Peyer's patch (tissue), 4 donors: ENCODE data around the gene CHMP2B. TPM values are rescaled to one million over a fixed set of nuclear protein-coding genes. Genes with fewer than 3 reads are reported as not detected.

Experiments
- DNase-seq, 3 donors: peaks; one replicate each; pipeline ENCODE4 v3.0.0-alpha.2; 2017 to 2019
- H3K27ac ChIP-seq, 4 donors: fragments of 200-600 bp; sonication (generic); one replicate each; pipeline ENCODE4 v1.5.1; 2016 to 2019
- H3K27me3 ChIP-seq, 2 donors: fragments of 200-600 bp; sonication (generic); one replicate each; pipeline ENCODE4 v1.5.1; 2019
- H3K36me3 ChIP-seq, 3 donors: fragments of 200-600 bp; sonication (generic); one replicate each; pipeline ENCODE4 v1.5.1; 2016 to 2019
- H3K4me1 ChIP-seq, 4 donors: fragments of 200-600 bp; sonication (generic); one replicate each; pipeline ENCODE4 v1.5.1; 2016 to 2019
- H3K4me3 ChIP-seq, 4 donors: fragments of 200-600 bp; sonication (generic); 1 replicate in 3 of 4; 2 replicates in 1 of 4; pipeline ENCODE4 v1.5.1; 2016 to 2019; ENCODE audit warnings: mild to moderate bottlenecking in 1 of 4
- H3K9me3 ChIP-seq, 4 donors: fragments of 200-600 bp; sonication (generic); one replicate each; pipeline ENCODE4 v1.5.1; 2016 to 2019; ENCODE audit warnings: mild to moderate bottlenecking in 1 of 4
- POLR2A ChIP-seq, 2 donors: fragments of 450-650 bp; IDR thresholded peaks; one replicate each; pipeline ENCODE4 v1.5.1; 2017; ENCODE audit warnings: antibody characterized with exemption in 2 of 2, mild to moderate bottlenecking in 2 of 2, moderate library complexity in 2 of 2
- total RNA-seq, 4 donors: library from RNA; depleted of rRNA; stranded (reverse); fragments of >200 nt; gene quantifications; one replicate each; pipeline ENCODE4 v1.1.0, GENCODE V29; 2016
- TF ChIP-seq, protein P1 (sequence below), 6 experiments: fragments of 450-650 bp in 4 of 6; fragments of 200-600 bp in 2 of 6; sonication (generic) in 1 of 6; IDR thresholded peaks; one replicate each; pipeline ENCODE4 v1.5.1; 2017 to 2019; ENCODE audit warnings: antibody characterized with exemption in 6 of 6, mild to moderate bottlenecking in 3 of 6, moderate library complexity in 1 of 6

CHMP2B gene
- total RNA-seq, 4 donors from 2014 or later = 27.1 to 60.6 (median 38.6) TPM

GRCh38 chr3:87191175-87191574 lies 35.9 kb upstream of the CHMP2B start:
- Histone ChIP-seq H3K4me1 (no peaks in the 10 kb centered on the region), H3K4me3 (no peak overlapping the region), H3K36me3 (no peaks in the 10 kb centered on the region), H3K9me3 (no peaks in the 10 kb centered on the region), H3K27me3 (no peaks in the 10 kb centered on the region), H3K27ac (no peak overlapping the region)
- no peak for DNase-seq
- TF ChIP-seq POLR2A (IDR thresholded peaks at IDR 0.05) = no peak
- TF ChIP-seq, protein P1, sequence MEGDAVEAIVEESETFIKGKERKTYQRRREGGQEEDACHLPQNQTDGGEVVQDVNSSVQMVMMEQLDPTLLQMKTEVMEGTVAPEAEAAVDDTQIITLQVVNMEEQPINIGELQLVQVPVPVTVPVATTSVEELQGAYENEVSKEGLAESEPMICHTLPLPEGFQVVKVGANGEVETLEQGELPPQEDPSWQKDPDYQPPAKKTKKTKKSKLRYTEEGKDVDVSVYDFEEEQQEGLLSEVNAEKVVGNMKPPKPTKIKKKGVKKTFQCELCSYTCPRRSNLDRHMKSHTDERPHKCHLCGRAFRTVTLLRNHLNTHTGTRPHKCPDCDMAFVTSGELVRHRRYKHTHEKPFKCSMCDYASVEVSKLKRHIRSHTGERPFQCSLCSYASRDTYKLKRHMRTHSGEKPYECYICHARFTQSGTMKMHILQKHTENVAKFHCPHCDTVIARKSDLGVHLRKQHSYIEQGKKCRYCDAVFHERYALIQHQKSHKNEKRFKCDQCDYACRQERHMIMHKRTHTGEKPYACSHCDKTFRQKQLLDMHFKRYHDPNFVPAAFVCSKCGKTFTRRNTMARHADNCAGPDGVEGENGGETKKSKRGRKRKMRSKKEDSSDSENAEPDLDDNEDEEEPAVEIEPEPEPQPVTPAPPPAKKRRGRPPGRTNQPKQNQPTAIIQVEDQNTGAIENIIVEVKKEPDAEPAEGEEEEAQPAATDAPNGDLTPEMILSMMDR (IDR thresholded peaks at IDR 0.05) = no peak

GRCh38 chr3:87191641-87192040 lies 35.5 kb upstream of the CHMP2B start:
- no peak overlapping the region for H3K27ac ChIP-seq
- H3K4me1 ChIP-seq = no peaks in the 10 kb centered on the region
- H3K4me3 ChIP-seq = no peak overlapping the region
- H3K36me3 ChIP-seq = no peaks in the 10 kb centered on the region
- DNase-seq = no peak
- no peaks in the 10 kb centered on the region for H3K27me3 ChIP-seq
- no peaks in the 10 kb centered on the region for H3K9me3 ChIP-seq
- TF ChIP-seq POLR2A (IDR thresholded peaks at IDR 0.05) = no peak
- TF ChIP-seq, protein P1 (IDR thresholded peaks at IDR 0.05) = no peak

- Histone ChIP-seq H3K27ac (peak overlapping the region in 1 of 4 donors; percentile 49), H3K4me3 (no peak overlapping the region), H3K4me1 (peaks cover 0 to 7% (median 0%) of the 10 kb centered on the region in 4 donors), H3K27me3 (no peaks in the 10 kb centered on the region), H3K36me3 (no peaks in the 10 kb centered on the region), H3K9me3 (no peaks in the 10 kb centered on the region)
- DNase-seq = no peak
- TF ChIP-seq, protein P1 (IDR thresholded peaks at IDR 0.05) = no peak
- TF ChIP-seq POLR2A (IDR thresholded peaks at IDR 0.05) = no peak
These were observed 30.2 kb upstream of the CHMP2B start for GRCh38 chr3:87196879-87197278.

DNA sequence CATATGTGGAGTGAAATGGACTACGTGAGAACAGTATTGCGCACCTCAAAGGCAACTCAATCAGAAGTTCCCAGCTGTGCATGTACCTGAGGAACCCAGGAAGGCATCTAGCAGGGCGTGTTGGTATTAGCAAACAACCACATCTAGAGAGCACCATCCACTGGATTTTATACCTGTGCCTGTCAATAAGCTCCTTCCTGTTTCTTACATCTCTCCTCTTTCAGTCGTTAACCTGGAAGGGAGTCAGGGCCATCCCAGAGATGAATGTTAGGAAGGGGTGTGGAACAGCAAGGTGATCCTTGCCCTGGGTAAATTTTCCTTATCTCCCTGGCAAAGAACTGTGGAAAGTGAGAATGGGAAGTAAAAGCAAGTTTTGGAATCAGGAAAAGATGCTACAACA lies 29.6 kb upstream of the CHMP2B start:
- no peak for TF ChIP-seq POLR2A (IDR thresholded peaks at IDR 0.05)
- TF ChIP-seq, protein P1 (IDR thresholded peaks at IDR 0.05) = no peak
- no peaks in the 10 kb centered on the region for H3K27me3 ChIP-seq
- H3K27ac ChIP-seq = no peak overlapping the region
- H3K36me3 ChIP-seq = no peaks in the 10 kb centered on the region
- no peak overlapping the region for H3K4me3 ChIP-seq
- H3K4me1 ChIP-seq = peaks cover 0 to 7% (median 0%) of the 10 kb centered on the region in 4 donors
- no peaks in the 10 kb centered on the region for H3K9me3 ChIP-seq
- DNase-seq = no peak

DNA sequence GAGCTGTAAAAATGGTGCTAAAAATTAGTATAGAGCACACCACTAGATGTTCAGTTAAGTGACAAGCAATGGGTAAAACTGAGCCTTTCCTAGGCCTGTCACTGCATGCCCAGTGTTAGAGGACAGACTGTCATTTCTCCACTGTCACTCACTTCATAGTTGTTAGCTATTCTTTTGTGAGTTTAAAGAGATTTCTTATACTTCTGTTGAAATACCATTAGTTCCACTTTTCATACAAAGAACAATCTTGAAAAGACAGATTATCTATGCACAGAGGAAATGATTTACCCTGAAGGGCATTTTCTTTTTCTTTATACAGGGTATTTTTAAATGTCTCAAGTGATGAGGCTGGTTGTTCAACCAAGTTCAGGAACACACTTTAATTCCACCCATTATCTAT lies 28.3 kb upstream of the CHMP2B start:
- Histone ChIP-seq H3K9me3 (no peaks in the 10 kb centered on the region), H3K27me3 (no peaks in the 10 kb centered on the region), H3K4me3 (no peak overlapping the region), H3K27ac (no peak overlapping the region), H3K36me3 (no peaks in the 10 kb centered on the region), H3K4me1 (peaks cover 0 to 7% (median 0%) of the 10 kb centered on the region in 4 donors)
- TF ChIP-seq POLR2A (IDR thresholded peaks at IDR 0.05) = no peak
- TF ChIP-seq, protein P1 (IDR thresholded peaks at IDR 0.05) = no peak
- DNase-seq = no peak

DNA sequence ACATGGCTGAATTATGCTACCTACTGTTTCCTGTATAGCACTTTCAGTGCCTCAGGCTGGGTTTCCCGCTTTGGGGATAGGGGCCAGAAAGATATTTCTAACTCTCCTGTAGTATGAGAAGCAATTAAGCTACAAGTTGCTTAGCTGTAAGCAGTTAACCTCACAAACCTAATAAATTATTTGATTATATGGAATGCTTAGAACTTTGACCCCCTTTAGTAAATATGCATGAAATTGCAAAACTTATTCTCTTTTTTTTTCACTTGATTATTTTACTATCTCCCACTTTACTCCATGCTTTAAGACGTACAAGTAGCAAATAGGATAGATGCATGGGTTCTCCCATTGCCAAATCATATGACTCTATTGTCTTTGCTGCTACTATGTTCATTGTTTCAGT lies 27.5 kb upstream of the CHMP2B start:
- Histone ChIP-seq H3K27me3 (no peaks in the 10 kb centered on the region), H3K4me3 (no peak overlapping the region), H3K9me3 (no peaks in the 10 kb centered on the region), H3K4me1 (peaks cover 0 to 7% (median 0%) of the 10 kb centered on the region in 4 donors), H3K27ac (no peak overlapping the region), H3K36me3 (no peaks in the 10 kb centered on the region)
- TF ChIP-seq POLR2A (IDR thresholded peaks at IDR 0.05) = no peak
- TF ChIP-seq, protein P1 (IDR thresholded peaks at IDR 0.05) = no peak
- no peak for DNase-seq
